ENCODE data around the gene DNAJC27. TPM values are rescaled to one million over a fixed set of nuclear protein-coding genes. Genes with fewer than 3 reads are reported as not detected.

The DNAJC27 gene
- total RNA-seq, 1 experiment from 2014 or later, result 5.1 TPM

- H3K9me3 Mint-ChIP-seq, result no peaks in the 10 kb centered on the region; a peak in 2 of 5 replicates
- no peaks in the 10 kb centered on the region for H4K20me1 ChIP-seq (ENCODE audit: control insufficient read depth, insufficient read depth, insufficient read length)
- H3K27ac Mint-ChIP-seq, result no peak overlapping the region
- H2AFZ ChIP-seq (ENCODE audit: low read length), result no peak overlapping the region
- H3K4me3 Mint-ChIP-seq, result no peak overlapping the region
- H2BK120ac ChIP-seq (ENCODE audit: low read depth, low read length, poor library complexity, severe bottlenecking), result no peak overlapping the region
- H2BK15ac ChIP-seq (ENCODE audit: low read depth, low read length), result no peak overlapping the region
- H4K91ac ChIP-seq (ENCODE audit: insufficient read length, low read depth, low read length), result no peak overlapping the region
- no peak overlapping the region for H3K4ac ChIP-seq (ENCODE audit: low read depth, low read length)
- H4K5ac ChIP-seq (ENCODE audit: insufficient read length, low read depth, low read length), result no peak overlapping the region
- H3K4me1 ChIP-seq (ENCODE audit: insufficient read depth, low read length), result no peaks in the 10 kb centered on the region
- no peaks in the 10 kb centered on the region for H3K36me3 Mint-ChIP-seq (ENCODE audit: insufficient read depth in 1 of 3, low read depth in 3 of 3)
- no peak overlapping the region for H2BK12ac ChIP-seq (ENCODE audit: insufficient read length, low read depth, low read length)
- no CpG with 5 or more reads among the region's 2 CpGs for WGBS (ENCODE audit: extremely low coverage, insufficient read length, low lambda C conversion rate)
- H3K4me1 Mint-ChIP-seq, result peaks cover 2% of the 10 kb centered on the region in 2 experiments; a peak in 2 of 4 replicates
- no peak overlapping the region for H2BK20ac ChIP-seq (ENCODE audit: low read depth, low read length, poor library complexity, severe bottlenecking)
- H3K27me3 ChIP-seq (ENCODE audit: insufficient read depth, low read length), result no peaks in the 10 kb centered on the region
- no peak for TF ChIP-seq CTCF (conservative IDR thresholded peaks at IDR 0.05)
- H3K9ac ChIP-seq (ENCODE audit: extremely low read depth, insufficient read length, low read length), result no peak overlapping the region
- H3K9me3 ChIP-seq (ENCODE audit: control insufficient read depth, low read depth, low read length), result no peaks in the 10 kb centered on the region
- H2AK5ac ChIP-seq (ENCODE audit: insufficient read length, low read length), result no peak overlapping the region
- no peaks in the 10 kb centered on the region for H3K79me1 ChIP-seq (ENCODE audit: insufficient read depth, low read depth, low read length, poor library complexity, severe bottlenecking)
- no peak overlapping the region for H4K8ac ChIP-seq (replicated peaks; ENCODE audit: insufficient read length, low read depth, low read length)
- H3K18ac ChIP-seq (ENCODE audit: insufficient read length, low read depth, low read length), result no peak overlapping the region
- H3K27me3 Mint-ChIP-seq (ENCODE audit: low read depth), result peaks cover 3% of the 10 kb centered on the region; the same call in 1 of the 2 replicates
- H2BK5ac ChIP-seq (ENCODE audit: insufficient read length, low read length), result no peak overlapping the region
- no peaks in the 10 kb centered on the region for H3K79me2 ChIP-seq (ENCODE audit: insufficient read depth, low read length)
- no peak for DNase-seq
- no peak overlapping the region for H3T11ph ChIP-seq (ENCODE audit: low read length)
- no peak overlapping the region for H3K23ac ChIP-seq (ENCODE audit: insufficient read length, low read depth, low read length)
- H3K56ac ChIP-seq (ENCODE audit: insufficient read length, low read depth, low read length), result no peak overlapping the region
- no peak overlapping the region for H3K4me2 ChIP-seq (ENCODE audit: insufficient read depth, insufficient read length, low read length)
- peaks cover under 1% of the 10 kb centered on the region for H3K23me2 ChIP-seq (ENCODE audit: insufficient read length, low read depth, low read length, poor library complexity, severe bottlenecking)
- H3K27ac ChIP-seq (ENCODE audit: insufficient read length, low read depth, low read length), result no peak overlapping the region
- no peak overlapping the region for H3K14ac ChIP-seq (ENCODE audit: insufficient read depth, low read length)
Measured at GRCh38 chr2:24977631-24978030, 5.9 kb upstream of the DNAJC27 start.

Data from H9 (cell line).